ENCODE measurements around the gene RPS19. TPM values are rescaled to one million over a fixed set of nuclear protein-coding genes. Genes with fewer than 3 reads are reported as not detected.

The RPS19 gene
- total RNA-seq, 1 experiment from 2014 or later, result 3,152 TPM

DNA sequence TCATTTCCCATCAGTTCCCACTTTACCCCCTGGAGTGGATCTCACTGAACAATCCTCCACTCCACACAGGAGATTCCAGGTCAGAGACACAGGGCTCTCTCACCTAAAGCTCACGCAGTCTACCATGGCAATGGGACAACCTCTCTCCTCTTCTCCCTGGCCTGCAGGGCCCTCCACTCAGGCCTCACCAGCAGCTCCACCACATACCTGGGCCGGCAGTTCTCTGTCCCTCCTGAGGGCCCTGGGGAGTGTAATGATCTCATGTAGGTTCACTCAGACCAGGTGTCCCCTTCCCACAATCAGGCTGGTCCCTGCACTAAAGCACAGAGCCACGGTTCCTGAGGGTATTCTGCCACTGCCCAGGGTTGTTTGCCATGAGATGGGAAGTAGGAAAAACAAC is 48.1 kb upstream of the RPS19 start:
- Mint-ChIP-seq H3K27ac (no peak overlapping the region), H3K4me3 (no peak overlapping the region), H3K36me3 (no peaks in the 10 kb centered on the region), H3K4me1 (no peaks in the 10 kb centered on the region), H3K27me3 (ENCODE audit: low read depth) (no peaks in the 10 kb centered on the region; the same call in 1 of the 2 replicates), H3K9me3 (no peaks in the 10 kb centered on the region)
- ATAC-seq (no peak), DNase-seq (ENCODE audit: low spot score) (no peak)
- no peak for TF ChIP-seq NR2C2 (CRISPR knock-in tag; IDR thresholded peaks at IDR 0.05)
- ChIA-PET POLR2A (no interaction called here), CTCF (interaction anchor here (0.8 to 3.5 kb wide), 5 partner anchors 9 to 105 kb away, joined by 3 to 24 read pairs (median 7); no protein-coding TSS in a partner anchor)

DNA sequence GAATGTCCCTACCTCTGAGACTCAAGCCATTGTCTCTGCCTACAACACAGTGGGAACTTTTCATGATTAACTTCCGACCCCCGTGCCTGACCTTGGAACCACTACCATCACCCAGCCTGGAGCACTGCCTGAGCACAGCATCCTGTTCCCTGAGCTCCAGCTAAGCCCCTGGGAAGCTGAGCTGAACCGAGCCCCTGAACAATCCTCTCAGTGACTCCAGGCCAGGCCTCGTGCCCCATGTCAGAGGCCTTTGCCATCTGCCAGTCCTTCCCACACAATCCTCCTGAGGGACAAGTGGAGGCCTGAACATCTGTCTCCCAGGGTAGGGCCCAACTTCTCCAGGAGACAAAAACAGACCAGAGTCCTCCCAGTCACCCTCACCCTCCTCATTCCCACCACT is 46.1 kb upstream of the RPS19 start:
- Mint-ChIP-seq H3K36me3 (no peaks in the 10 kb centered on the region), H3K4me3 (no peak overlapping the region), H3K4me1 (no peaks in the 10 kb centered on the region), H3K27ac (no peak overlapping the region), H3K9me3 (no peaks in the 10 kb centered on the region), H3K27me3 (ENCODE audit: low read depth) (no peaks in the 10 kb centered on the region; the same call in 1 of the 2 replicates)
- ChIA-PET POLR2A (no interaction called here), CTCF (interaction anchor here (0.6 to 3.5 kb wide), 8 partner anchors 19 to 217 kb away, joined by 3 to 24 read pairs (median 6); no protein-coding TSS in a partner anchor)
- DNase-seq (ENCODE audit: low spot score) (no peak), ATAC-seq (no peak)
- TF ChIP-seq, protein P1, sequence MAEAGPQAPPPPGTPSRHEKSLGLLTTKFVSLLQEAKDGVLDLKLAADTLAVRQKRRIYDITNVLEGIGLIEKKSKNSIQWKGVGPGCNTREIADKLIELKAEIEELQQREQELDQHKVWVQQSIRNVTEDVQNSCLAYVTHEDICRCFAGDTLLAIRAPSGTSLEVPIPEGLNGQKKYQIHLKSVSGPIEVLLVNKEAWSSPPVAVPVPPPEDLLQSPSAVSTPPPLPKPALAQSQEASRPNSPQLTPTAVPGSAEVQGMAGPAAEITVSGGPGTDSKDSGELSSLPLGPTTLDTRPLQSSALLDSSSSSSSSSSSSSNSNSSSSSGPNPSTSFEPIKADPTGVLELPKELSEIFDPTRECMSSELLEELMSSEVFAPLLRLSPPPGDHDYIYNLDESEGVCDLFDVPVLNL (CRISPR knock-in tag; IDR thresholded peaks at IDR 0.05; ENCODE audit: borderline replicate concordance, low read depth), result no peak
- TF ChIP-seq, protein P2, sequence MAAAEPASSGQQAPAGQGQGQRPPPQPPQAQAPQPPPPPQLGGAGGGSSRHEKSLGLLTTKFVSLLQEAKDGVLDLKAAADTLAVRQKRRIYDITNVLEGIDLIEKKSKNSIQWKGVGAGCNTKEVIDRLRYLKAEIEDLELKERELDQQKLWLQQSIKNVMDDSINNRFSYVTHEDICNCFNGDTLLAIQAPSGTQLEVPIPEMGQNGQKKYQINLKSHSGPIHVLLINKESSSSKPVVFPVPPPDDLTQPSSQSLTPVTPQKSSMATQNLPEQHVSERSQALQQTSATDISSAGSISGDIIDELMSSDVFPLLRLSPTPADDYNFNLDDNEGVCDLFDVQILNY (CRISPR knock-in tag; IDR thresholded peaks at IDR 0.05), result no peak

DNA sequence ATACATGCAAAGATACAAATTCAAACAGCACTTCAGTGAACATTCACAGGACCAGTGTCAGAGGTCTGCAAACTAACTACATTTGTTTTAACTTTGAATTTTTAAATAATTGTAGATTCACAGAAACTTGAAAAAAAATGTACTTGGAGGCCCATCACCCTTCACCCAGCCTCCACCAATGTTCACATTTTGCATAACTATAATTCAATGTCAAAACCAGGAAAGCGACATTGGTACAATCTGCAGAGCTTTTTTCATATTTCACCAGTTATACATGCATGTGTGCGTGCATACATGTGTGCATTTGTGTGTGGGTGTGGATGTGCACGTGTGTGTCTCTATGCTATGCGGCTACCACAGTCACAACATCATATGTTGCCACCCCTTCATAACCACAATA is 44.8 kb upstream of the RPS19 start:
- Mint-ChIP-seq H3K27me3 (ENCODE audit: low read depth) (no peaks in the 10 kb centered on the region; the same call in 1 of the 2 replicates), H3K9me3 (no peaks in the 10 kb centered on the region), H3K27ac (no peak overlapping the region), H3K4me1 (no peaks in the 10 kb centered on the region), H3K4me3 (no peak overlapping the region), H3K36me3 (no peaks in the 10 kb centered on the region)
- DNase-seq (ENCODE audit: low spot score) (no peak), ATAC-seq (no peak)
- ChIA-PET CTCF (interaction anchor here (3.5 kb wide), 1 partner anchor 23 kb away, joined by 24 read pairs; no protein-coding TSS in a partner anchor), POLR2A (no interaction called here)
- no peak for TF ChIP-seq MXD4 (CRISPR knock-in tag; IDR thresholded peaks at IDR 0.05; ENCODE audit: borderline replicate concordance)
- no peak for TF ChIP-seq RORB (CRISPR knock-in tag; IDR thresholded peaks at IDR 0.05)
- TF ChIP-seq FOXK1 (CRISPR knock-in tag; IDR thresholded peaks at IDR 0.05), result no peak
- TF ChIP-seq ZBTB21 (CRISPR knock-in tag; IDR thresholded peaks at IDR 0.05; ENCODE audit: borderline replicate concordance), result no peak
- TF ChIP-seq NR3C1 (CRISPR knock-in tag; conservative IDR thresholded peaks at IDR 0.05; ENCODE audit: low read depth), result no peak
- TF ChIP-seq ZNF232 (CRISPR knock-in tag; IDR thresholded peaks at IDR 0.05), result no peak
- no peak for TF ChIP-seq ZNF416 (CRISPR knock-in tag; IDR thresholded peaks at IDR 0.05)
- no peak for TF ChIP-seq CBFB (CRISPR knock-in tag; IDR thresholded peaks at IDR 0.05; ENCODE audit: low read depth)

DNA sequence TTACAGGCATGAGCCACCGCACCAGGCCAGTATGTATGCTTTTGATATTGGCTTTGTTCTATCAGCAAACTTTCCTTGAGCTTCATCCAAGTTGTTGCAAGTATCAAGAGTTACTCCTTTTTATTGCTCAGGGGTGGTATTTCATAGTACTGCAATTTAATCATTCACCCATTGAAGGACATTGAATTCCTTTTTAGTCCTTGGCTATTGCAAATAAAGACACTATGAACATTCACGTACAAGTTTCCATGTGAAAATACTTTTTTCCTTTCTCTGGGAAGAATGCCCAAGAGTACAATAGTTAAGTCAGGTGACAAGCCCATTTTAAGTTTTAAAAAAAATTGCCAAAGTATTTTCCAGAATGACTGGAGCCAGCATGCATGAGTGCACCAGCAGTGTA is 43.3 kb upstream of the RPS19 start:
- no peaks in the 10 kb centered on the region for H3K36me3 Mint-ChIP-seq
- H3K27ac Mint-ChIP-seq, result no peak overlapping the region
- no peaks in the 10 kb centered on the region for H3K9me3 Mint-ChIP-seq
- POLR2A ChIA-PET, result no interaction called here
- H3K4me1 Mint-ChIP-seq, result no peaks in the 10 kb centered on the region
- no peak for ATAC-seq
- DNase-seq (ENCODE audit: low spot score), result no peak
- CTCF ChIA-PET, result interaction anchor here (11.4 kb wide), 1 partner anchor 23 kb away, joined by 190 read pairs; the partner anchor contains the start of gene CEACAM3
- TF ChIP-seq RELA (CRISPR knock-in tag; IDR thresholded peaks at IDR 0.05; ENCODE audit: borderline replicate concordance) (no peak), ZNF121 (CRISPR knock-in tag; IDR thresholded peaks at IDR 0.05) (no peak), ELF4 (CRISPR knock-in tag; IDR thresholded peaks at IDR 0.05; ENCODE audit: low read depth) (no peak), FOXP1 (CRISPR knock-in tag; IDR thresholded peaks at IDR 0.05; ENCODE audit: borderline replicate concordance) (no peak), TCF7 (CRISPR knock-in tag; IDR thresholded peaks at IDR 0.05; ENCODE audit: low read depth) (no peak), TP53 (CRISPR knock-in tag; IDR thresholded peaks at IDR 0.05) (no peak), TEAD1 (CRISPR knock-in tag; IDR thresholded peaks at IDR 0.05) (no peak), ZBTB21 (CRISPR knock-in tag; IDR thresholded peaks at IDR 0.05; ENCODE audit: borderline replicate concordance) (no peak)
- TF ChIP-seq, protein P3, sequence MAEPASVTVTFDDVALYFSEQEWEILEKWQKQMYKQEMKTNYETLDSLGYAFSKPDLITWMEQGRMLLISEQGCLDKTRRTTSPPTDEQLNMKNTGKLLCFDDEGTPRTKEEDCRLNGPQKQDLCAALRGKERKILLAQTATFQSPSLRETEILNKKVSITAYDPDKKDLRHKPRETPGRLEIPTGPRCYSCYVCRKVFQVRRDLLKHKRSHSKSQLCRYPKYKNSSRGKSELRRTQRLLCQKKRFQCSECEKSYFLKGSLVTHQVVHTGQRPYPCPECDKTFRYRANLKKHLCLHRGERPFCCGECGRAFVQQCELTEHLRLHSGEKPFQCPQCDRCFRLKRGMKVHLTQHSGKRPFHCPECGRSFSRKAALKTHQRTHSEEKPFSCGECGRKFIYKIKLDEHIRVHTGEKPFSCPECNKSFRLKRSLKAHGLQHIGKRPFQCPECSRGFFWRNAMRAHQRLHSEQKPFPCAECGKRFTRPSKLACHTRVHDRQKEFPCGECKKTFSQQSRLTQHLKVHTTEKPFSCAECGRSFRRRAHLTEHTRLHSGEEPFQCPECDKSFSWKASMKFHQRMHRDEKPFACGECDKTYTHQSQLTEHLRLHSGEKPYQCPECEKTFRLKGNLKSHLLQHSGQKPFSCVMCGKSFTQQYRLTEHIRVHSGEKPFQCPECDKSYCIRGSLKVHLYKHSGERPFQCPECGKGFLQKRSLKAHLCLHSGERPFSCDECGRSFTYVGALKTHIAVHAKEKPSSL (CRISPR knock-in tag; conservative IDR thresholded peaks at IDR 0.05), result no peak
- TF ChIP-seq, protein P4, sequence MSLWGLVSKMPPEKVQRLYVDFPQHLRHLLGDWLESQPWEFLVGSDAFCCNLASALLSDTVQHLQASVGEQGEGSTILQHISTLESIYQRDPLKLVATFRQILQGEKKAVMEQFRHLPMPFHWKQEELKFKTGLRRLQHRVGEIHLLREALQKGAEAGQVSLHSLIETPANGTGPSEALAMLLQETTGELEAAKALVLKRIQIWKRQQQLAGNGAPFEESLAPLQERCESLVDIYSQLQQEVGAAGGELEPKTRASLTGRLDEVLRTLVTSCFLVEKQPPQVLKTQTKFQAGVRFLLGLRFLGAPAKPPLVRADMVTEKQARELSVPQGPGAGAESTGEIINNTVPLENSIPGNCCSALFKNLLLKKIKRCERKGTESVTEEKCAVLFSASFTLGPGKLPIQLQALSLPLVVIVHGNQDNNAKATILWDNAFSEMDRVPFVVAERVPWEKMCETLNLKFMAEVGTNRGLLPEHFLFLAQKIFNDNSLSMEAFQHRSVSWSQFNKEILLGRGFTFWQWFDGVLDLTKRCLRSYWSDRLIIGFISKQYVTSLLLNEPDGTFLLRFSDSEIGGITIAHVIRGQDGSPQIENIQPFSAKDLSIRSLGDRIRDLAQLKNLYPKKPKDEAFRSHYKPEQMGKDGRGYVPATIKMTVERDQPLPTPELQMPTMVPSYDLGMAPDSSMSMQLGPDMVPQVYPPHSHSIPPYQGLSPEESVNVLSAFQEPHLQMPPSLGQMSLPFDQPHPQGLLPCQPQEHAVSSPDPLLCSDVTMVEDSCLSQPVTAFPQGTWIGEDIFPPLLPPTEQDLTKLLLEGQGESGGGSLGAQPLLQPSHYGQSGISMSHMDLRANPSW (CRISPR knock-in tag; conservative IDR thresholded peaks at IDR 0.05; ENCODE audit: low read depth), result no peak
- TF ChIP-seq, protein P5, sequence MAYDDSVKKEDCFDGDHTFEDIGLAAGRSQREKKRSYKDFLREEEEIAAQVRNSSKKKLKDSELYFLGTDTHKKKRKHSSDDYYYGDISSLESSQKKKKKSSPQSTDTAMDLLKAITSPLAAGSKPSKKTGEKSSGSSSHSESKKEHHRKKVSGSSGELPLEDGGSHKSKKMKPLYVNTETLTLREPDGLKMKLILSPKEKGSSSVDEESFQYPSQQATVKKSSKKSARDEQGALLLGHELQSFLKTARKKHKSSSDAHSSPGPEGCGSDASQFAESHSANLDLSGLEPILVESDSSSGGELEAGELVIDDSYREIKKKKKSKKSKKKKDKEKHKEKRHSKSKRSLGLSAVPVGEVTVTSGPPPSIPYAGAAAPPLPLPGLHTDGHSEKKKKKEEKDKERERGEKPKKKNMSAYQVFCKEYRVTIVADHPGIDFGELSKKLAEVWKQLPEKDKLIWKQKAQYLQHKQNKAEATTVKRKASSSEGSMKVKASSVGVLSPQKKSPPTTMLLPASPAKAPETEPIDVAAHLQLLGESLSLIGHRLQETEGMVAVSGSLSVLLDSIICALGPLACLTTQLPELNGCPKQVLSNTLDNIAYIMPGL (CRISPR knock-in tag; IDR thresholded peaks at IDR 0.05), result no peak
- no peaks in the 10 kb centered on the region; the same call in 1 of the 2 replicates for H3K27me3 Mint-ChIP-seq (ENCODE audit: low read depth)
- no peak overlapping the region for H3K4me3 Mint-ChIP-seq
